K562 (cell line): ENCODE results near the gene STS. TPM values are rescaled to one million over a fixed set of nuclear protein-coding genes. Genes with fewer than 3 reads are reported as not detected.

ENCODE experiments used
- ATAC-seq: fragments of 200-7000 bp; cut with Tn5 transposase; 3 replicates; pipeline ENCODE4 v1.9.1; 2020; ENCODE audit warnings: moderate library complexity
- BruUV-seq: library from RNA; stranded (reverse); fragments of 400-500 nt; replicated peaks from 2 replicates; lab custom pipeline; 2021; lab: Mats Ljungman, UMichigan
- CTCF ChIA-PET: fragments of 300-600 bp; formaldehyde crosslinking; extraction: SDS; loops from one replicate; lab custom pipeline; 2021; ENCODE audit warnings: low intra/inter-chr PET ratio; lab: Yijun Ruan, JAX
- POLR2A ChIA-PET: fragments of 300-600, 350-650 bp; sonication (Branson Sonifier 250); formaldehyde crosslinking; extraction: SDS; loops from one replicate; lab custom pipeline; 2021; ENCODE audit warnings: antibody characterized with exemption, inconsistent platforms; lab: Yijun Ruan, JAX
- DNase-seq, 4 experiments: peaks; one replicate each; pipeline versions ENCODE4 v3.0.0 to v3.0.0-alpha.2; 2011 to 2018; ENCODE audit warnings: low spot score in 3 of 4, mixed read lengths in 3 of 4; ENCODE audit errors: extremely low read depth in 1 of 4
- FAIRE-seq: peaks from 2 replicates; lab custom pipeline; 2011; peaks lifted over from hg19 to GRCh38; lab: Jason Lieb, UNC
- H2AFZ ChIP-seq: 2 replicates; pipeline ENCODE4 v1.6.0; 2011; ENCODE audit warnings: low read depth, low read length, control low read depth, inconsistent platforms
- H3K27ac ChIP-seq: fragments of 200-600 bp; 3 replicates; pipeline ENCODE4 v1.8.0; 2011; ENCODE audit warnings: low read depth, mild to moderate bottlenecking, control low read depth, inconsistent platforms, low read length, moderate library complexity, mixed read lengths; ENCODE audit errors: extremely low read depth
- H3K27me3 ChIP-seq, 2 experiments: fragments of 300-600 bp in 1 of 2; 2 replicates in 1 of 2; 3 replicates in 1 of 2; pipeline versions ENCODE4 v1.6.0 to v1.8.0; 2011; ENCODE audit warnings: inconsistent platforms in 2 of 2, low read length in 2 of 2, mild to moderate bottlenecking in 1 of 2, mixed read lengths in 1 of 2, moderate library complexity in 1 of 2; ENCODE audit not compliant: control insufficient read depth in 2 of 2, insufficient read depth in 2 of 2
- H3K36me3 ChIP-seq: fragments of 300-600 bp; 3 replicates; pipeline ENCODE4 v1.8.0; 2011; ENCODE audit warnings: mild to moderate bottlenecking, low read length, inconsistent platforms; ENCODE audit not compliant: control insufficient read depth, insufficient read depth
- H3K4me1 ChIP-seq, 2 experiments: fragments of 200-600 bp in 1 of 2; replicated peaks in 1 of 2; 2 replicates in 1 of 2; 3 replicates in 1 of 2; pipeline versions ENCODE4 v1.5.1 to v1.8.0; 2011; ENCODE audit warnings: inconsistent platforms in 2 of 2, low read length in 2 of 2, mild to moderate bottlenecking in 1 of 2, mixed read lengths in 1 of 2, moderate library complexity in 1 of 2; ENCODE audit not compliant: control insufficient read depth in 2 of 2, insufficient read depth in 2 of 2
- H3K4me2 ChIP-seq: 2 replicates; pipeline ENCODE4 v1.6.1; 2011; ENCODE audit warnings: low read length, control low read depth, inconsistent platforms, mixed read lengths; ENCODE audit not compliant: insufficient read depth
- H3K4me3 ChIP-seq: fragments of 200-600 bp; sonication (generic), shearing (Covaris generic); 2 replicates; pipeline ENCODE4 v1.5.1; 2016; ENCODE audit warnings: control low read depth, inconsistent platforms
- H3K79me2 ChIP-seq: fragments of 200-600 bp; 3 replicates; pipeline ENCODE4 v1.8.0; 2011; ENCODE audit warnings: low read length, inconsistent platforms; ENCODE audit not compliant: control insufficient read depth, insufficient read depth
- H3K9ac ChIP-seq, 2 experiments: 2 replicates each; pipeline versions ENCODE4 v1.6.0 to v1.6.1; 2011; ENCODE audit warnings: low read depth in 2 of 2, low read length in 2 of 2, control low read depth in 1 of 2, inconsistent platforms in 1 of 2, mild to moderate bottlenecking in 1 of 2, mixed read lengths in 1 of 2; ENCODE audit not compliant: insufficient read depth in 1 of 2
- H3K9me1 ChIP-seq: one replicate; pipeline ENCODE4 v1.6.0; 2011; ENCODE audit warnings: inconsistent platforms, mild to moderate bottlenecking, low read length, moderate library complexity; ENCODE audit not compliant: control insufficient read depth, insufficient read depth
- H3K9me3 ChIP-seq: replicated peaks from 2 replicates; pipeline ENCODE4 v1.5.1; 2011; ENCODE audit warnings: low read depth, low read length, inconsistent platforms; ENCODE audit not compliant: control insufficient read depth, insufficient read depth
- H4K20me1 ChIP-seq: replicated peaks from 2 replicates; pipeline ENCODE4 v1.6.1; 2011; ENCODE audit warnings: low read length, inconsistent platforms, mixed read lengths; ENCODE audit not compliant: control insufficient read depth, insufficient read depth
- EGR1 ChIP-seq: fragments of 450-650 bp; conservative IDR thresholded peaks from 2 replicates; pipeline ENCODE4 v1.6.1; 2017; ENCODE audit warnings: mild to moderate bottlenecking
- ESRRA ChIP-seq: fragments of 450-650 bp; IDR thresholded peaks from 2 replicates; pipeline ENCODE4 v1.6.1; 2014; ENCODE audit warnings: low read depth, mild to moderate bottlenecking, moderate library complexity, borderline replicate concordance
- FIP1L1 ChIP-seq: fragments of 200-400 bp; formaldehyde crosslinking; IDR thresholded peaks from 2 replicates; pipeline ENCODE4 v1.6.1; 2018; ENCODE audit warnings: mild to moderate bottlenecking, low read depth, low read length; ENCODE audit not compliant: poor library complexity, severe bottlenecking
- HMG20A ChIP-seq: fragments of 450-650 bp; formaldehyde crosslinking; conservative IDR thresholded peaks from 2 replicates; pipeline ENCODE4 v1.4.0; 2020; ENCODE audit warnings: mild to moderate bottlenecking, mixed read lengths
- RBFOX2 ChIP-seq: fragments of 200-400 bp; formaldehyde crosslinking; IDR thresholded peaks from 2 replicates; pipeline ENCODE4 v1.6.1; 2017; ENCODE audit warnings: low read depth, mild to moderate bottlenecking, low read length, moderate library complexity
- STAG1 ChIP-seq: sonication (generic); formaldehyde crosslinking; IDR thresholded peaks from 2 replicates; pipeline ENCODE4 v1.5.0; 2020; ENCODE audit warnings: missing genetic modification reagents, borderline replicate concordance
- TAF9B ChIP-seq: fragments of 450-650 bp; IDR thresholded peaks from 2 replicates; pipeline ENCODE4 v1.6.1; 2018; ENCODE audit warnings: mild to moderate bottlenecking; ENCODE audit not compliant: partially characterized antibody
- TCFL5 ChIP-seq: fragments of 250-450 bp; sonication (Bioruptor Pico); conservative IDR thresholded peaks from 2 replicates; pipeline ENCODE4 v1.6.1; 2021; ENCODE audit warnings: mild to moderate bottlenecking, moderate library complexity, matching md5 sums
- TEAD1 ChIP-seq, 2 experiments: fragments of 450-650 bp in 1 of 2; sonication (generic) in 1 of 2; formaldehyde crosslinking; IDR thresholded peaks; 2 replicates each; pipeline versions ENCODE4 v1.4.0 to v1.8.0; 2020 to 2022; ENCODE audit warnings: mild to moderate bottlenecking in 2 of 2, missing genetic modification reagents in 1 of 2
- TFAM ChIP-seq: fragments of 250-450 bp; sonication (Bioruptor Pico); conservative IDR thresholded peaks from 2 replicates; pipeline ENCODE4 v1.5.0; 2021; ENCODE audit warnings: mild to moderate bottlenecking, moderate library complexity
- ZFP36 ChIP-seq: fragments of 150-350 bp; IDR thresholded peaks from 2 replicates; pipeline ENCODE4 v1.6.1; 2018; ENCODE audit warnings: low read length, low read depth; ENCODE audit not compliant: partially characterized antibody
- ZNF239 ChIP-seq: fragments of 250-450 bp; sonication (Bioruptor Pico); IDR thresholded peaks from 2 replicates; pipeline ENCODE4 v1.4.0; 2020; ENCODE audit warnings: mild to moderate bottlenecking
- WGBS: fragments of 100-300 bp; shearing (Covaris generic); methylation state at CpG from one replicate; pipeline ENCODE4 v1.1.6; 2016; ENCODE audit warnings: low coverage, mixed read lengths; ENCODE audit not compliant: insufficient coverage; ENCODE audit errors: missing lambda C conversion rate; 5-methylcytosine and 5-hydroxymethylcytosine counted together
- in situ Hi-C: fragments of 300-500 bp; cut with MboI; formaldehyde crosslinking; loops from 4 replicates; pipeline ENCODE4 v1.15.0; 2018; ENCODE audit warnings: inconsistent platforms, mixed read lengths
- intact Hi-C: fragments of 100-400 bp; cut with micrococcal nuclease; formaldehyde crosslinking; loops from 2 replicates; pipeline ENCODE4 v1.14.2; 2022
- polyA plus RNA-seq, 8 experiments: library from polyadenylated mRNA; depleted of rRNA in 4 of 8; stranded (reverse) in 5 of 8; unstranded in 3 of 8; fragments of >200 nt; fragmentation: Nextera tagmentation in 2 of 8; fragmentation: Illumina TruSeq in 1 of 8; extraction: Ambion mirVana in 2 of 8; extraction: Trizol in 1 of 8; gene quantifications; 2 replicates each; pipeline versions ENCODE4 v1.2.1 to v1.2.3, GENCODE V29; 2011 to 2014; ENCODE audit warnings: inconsistent platforms in 1 of 8, missing spikeins in 1 of 8
- total RNA-seq, 7 experiments: library from RNA; depleted of rRNA in 6 of 7; stranded (reverse); fragments of >200 nt in 6 of 7; fragmentation: Illumina TruSeq in 2 of 7; extraction: Trizol in 2 of 7; gene quantifications; 2 replicates each; pipeline versions ENCODE4 v1.2.1 to v1.2.3, GENCODE V29; 2011 to 2021; ENCODE audit warnings: low replicate concordance in 1 of 7
- TF ChIP-seq, protein P1 (sequence below): IDR thresholded peaks from 3 replicates; pipeline ENCODE4 v1.6.1; 2011; ENCODE audit warnings: borderline replicate concordance, mild to moderate bottlenecking, moderate library complexity; ENCODE audit not compliant: insufficient read length; ENCODE audit errors: extremely low read depth

STS gene
- total and polyA plus RNA-seq, 9 of the 15 experiments (the other 6 are each of a cell fraction or from before 2014, with no cell fraction given), result 0.14 to 1.3 (median 0.63) TPM

DNA sequence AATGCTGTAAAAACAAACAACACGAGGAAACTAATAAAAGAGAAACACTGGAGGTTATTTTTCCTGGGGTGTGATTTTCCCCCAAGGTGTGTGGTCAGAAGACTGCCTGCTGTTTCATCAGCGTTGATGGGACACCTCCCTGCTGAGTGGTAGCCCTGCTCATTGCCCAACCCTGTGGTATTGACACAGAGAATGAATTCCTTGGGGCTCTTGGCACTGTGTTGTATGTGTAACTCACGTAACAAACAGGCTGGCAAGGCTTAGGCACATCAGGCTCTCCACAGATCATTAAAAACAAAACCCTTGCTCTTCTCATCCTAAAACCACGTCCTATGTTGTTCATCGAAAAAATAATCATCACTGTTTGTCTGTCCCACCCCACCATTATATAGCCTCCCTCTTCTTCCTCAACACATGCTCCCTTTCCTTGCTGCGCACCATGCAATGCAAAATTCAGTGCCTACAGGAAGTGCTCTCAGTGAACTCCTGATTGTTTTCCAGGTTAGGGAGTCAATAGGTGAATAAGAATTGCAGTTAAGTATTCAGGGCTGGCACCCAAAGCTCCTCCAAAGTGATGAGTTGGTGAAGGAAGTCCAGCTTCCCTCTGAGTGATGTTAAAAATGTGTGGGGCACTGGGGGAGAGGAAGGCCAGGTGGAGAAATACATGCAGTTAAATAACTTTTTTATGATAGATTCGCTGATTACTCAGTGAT, 11.8 kb downstream of the STS start:
- ChIA-PET POLR2A (no interaction called here), CTCF (no interaction called here)
- Histone ChIP-seq H3K4me1 (no peaks in the 10 kb centered on the region), H3K79me2 (no peaks in the 10 kb centered on the region), H3K27ac (no peak overlapping the region), H3K9ac (no peak overlapping the region), H3K9me1 (no peaks in the 10 kb centered on the region), H3K36me3 (no peaks in the 10 kb centered on the region), H3K4me3 (no peak overlapping the region), H2AFZ (no peak overlapping the region), H3K4me2 (no peak overlapping the region), H3K27me3 (no peaks in the 10 kb centered on the region), H3K9me3 (no peaks in the 10 kb centered on the region), H4K20me1 (no peaks in the 10 kb centered on the region)
- in situ Hi-C loops (no loop called here), intact Hi-C loops (no loop called here)
- ATAC-seq (no peak), DNase-seq (no peak), FAIRE-seq (no peak)
- 6% methylated on average over 7 of the region's 7 CpGs for WGBS
- no peak for TF ChIP-seq ZFP36
- TF ChIP-seq HMG20A (CRISPR knock-in tag), result no peak
- TF ChIP-seq FIP1L1, result no peak
- no peak for TF ChIP-seq ZNF239 (CRISPR knock-in tag)
- no peak for TF ChIP-seq TAF9B
- TF ChIP-seq TEAD1 (CRISPR knock-in tag; IDR thresholded peaks at IDR 0.05), result no peak
- TF ChIP-seq STAG1 (CRISPR knock-in tag), result no peak
- no peak for TF ChIP-seq TFAM
- no peak for TF ChIP-seq ESRRA
- TF ChIP-seq RBFOX2, result no peak
- TF ChIP-seq TCFL5 (CRISPR knock-in tag), result no peak
- TF ChIP-seq, protein P1, sequence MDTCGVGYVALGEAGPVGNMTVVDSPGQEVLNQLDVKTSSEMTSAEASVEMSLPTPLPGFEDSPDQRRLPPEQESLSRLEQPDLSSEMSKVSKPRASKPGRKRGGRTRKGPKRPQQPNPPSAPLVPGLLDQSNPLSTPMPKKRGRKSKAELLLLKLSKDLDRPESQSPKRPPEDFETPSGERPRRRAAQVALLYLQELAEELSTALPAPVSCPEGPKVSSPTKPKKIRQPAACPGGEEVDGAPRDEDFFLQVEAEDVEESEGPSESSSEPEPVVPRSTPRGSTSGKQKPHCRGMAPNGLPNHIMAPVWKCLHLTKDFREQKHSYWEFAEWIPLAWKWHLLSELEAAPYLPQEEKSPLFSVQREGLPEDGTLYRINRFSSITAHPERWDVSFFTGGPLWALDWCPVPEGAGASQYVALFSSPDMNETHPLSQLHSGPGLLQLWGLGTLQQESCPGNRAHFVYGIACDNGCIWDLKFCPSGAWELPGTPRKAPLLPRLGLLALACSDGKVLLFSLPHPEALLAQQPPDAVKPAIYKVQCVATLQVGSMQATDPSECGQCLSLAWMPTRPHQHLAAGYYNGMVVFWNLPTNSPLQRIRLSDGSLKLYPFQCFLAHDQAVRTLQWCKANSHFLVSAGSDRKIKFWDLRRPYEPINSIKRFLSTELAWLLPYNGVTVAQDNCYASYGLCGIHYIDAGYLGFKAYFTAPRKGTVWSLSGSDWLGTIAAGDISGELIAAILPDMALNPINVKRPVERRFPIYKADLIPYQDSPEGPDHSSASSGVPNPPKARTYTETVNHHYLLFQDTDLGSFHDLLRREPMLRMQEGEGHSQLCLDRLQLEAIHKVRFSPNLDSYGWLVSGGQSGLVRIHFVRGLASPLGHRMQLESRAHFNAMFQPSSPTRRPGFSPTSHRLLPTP, result no peak
- TF ChIP-seq EGR1, result no peak
- BruUV-seq, result no TSS peak
